ENCODE results near the gene MYO16. TPM values are rescaled to one million over a fixed set of nuclear protein-coding genes. Genes with fewer than 3 reads are reported as not detected.

The MYO16 gene
- total RNA-seq, 1 donor from 2014 or later: not detected

DNA sequence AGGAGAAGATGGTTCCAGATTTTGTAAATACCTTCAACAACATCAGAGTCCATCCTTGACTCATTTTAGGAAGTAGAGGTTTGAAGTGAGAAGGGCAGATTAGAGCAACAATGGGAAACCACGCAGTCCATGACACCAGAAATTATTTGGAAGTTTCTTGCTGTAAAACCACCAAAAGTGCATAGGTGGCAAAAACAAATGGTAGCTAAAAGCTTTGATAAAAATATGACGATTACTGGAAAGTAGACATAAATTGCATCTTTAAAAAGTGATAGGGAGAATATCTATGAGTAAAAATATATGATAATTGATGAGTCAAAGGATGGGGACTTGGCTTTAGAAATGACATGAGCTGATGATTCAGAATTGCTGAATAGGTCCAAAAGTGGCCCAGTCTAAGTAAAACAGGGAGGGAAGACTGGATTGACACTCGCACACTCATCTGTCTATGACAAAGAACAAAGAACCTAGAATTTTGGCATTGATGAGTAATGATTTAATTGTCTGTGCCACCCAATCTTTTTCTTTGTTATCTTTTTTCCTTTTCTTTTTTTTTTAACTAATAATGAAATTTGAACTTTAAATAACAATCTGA, 472.2 kb downstream of the MYO16 start:
- no peak overlapping the region for H3K4me3 Mint-ChIP-seq
- no peak overlapping the region for H3K27ac Mint-ChIP-seq
- H3K27me3 Mint-ChIP-seq (ENCODE audit: insufficient read depth): no peaks in the 10 kb centered on the region
- H3K4me1 Mint-ChIP-seq (ENCODE audit: low read depth): no peaks in the 10 kb centered on the region
- intact Hi-C loops (cut with micrococcal nuclease): no loop called here
- no peaks in the 10 kb centered on the region for H3K9me3 Mint-ChIP-seq
- no peaks in the 10 kb centered on the region for H3K36me3 Mint-ChIP-seq (ENCODE audit: low read depth)
- no peak for DNase-seq (ENCODE audit: low spot score)

- intact Hi-C loops (cut with micrococcal nuclease): no loop called here
- Mint-ChIP-seq H3K9me3 (no peaks in the 10 kb centered on the region), H3K4me3 (no peak overlapping the region), H3K27ac (no peak overlapping the region), H3K4me1 (ENCODE audit: low read depth) (no peaks in the 10 kb centered on the region), H3K36me3 (ENCODE audit: low read depth) (no peaks in the 10 kb centered on the region), H3K27me3 (ENCODE audit: insufficient read depth) (peaks cover 6% of the 10 kb centered on the region)
- DNase-seq (ENCODE audit: low spot score): no peak
These were observed 476.5 kb downstream of the MYO16 start for GRCh38 chr13:109105899-109106298.

- Mint-ChIP-seq H3K27ac (no peak overlapping the region), H3K4me1 (ENCODE audit: low read depth) (peaks cover 11% of the 10 kb centered on the region), H3K36me3 (ENCODE audit: low read depth) (no peaks in the 10 kb centered on the region), H3K9me3 (no peaks in the 10 kb centered on the region), H3K27me3 (ENCODE audit: insufficient read depth) (peaks cover 6% of the 10 kb centered on the region), H3K4me3 (no peak overlapping the region)
- intact Hi-C loops (cut with micrococcal nuclease): no loop called here
- DNase-seq (ENCODE audit: low spot score): no peak
These were observed 480.7 kb downstream of the MYO16 start for GRCh38 chr13:109110159-109110558.

DNA sequence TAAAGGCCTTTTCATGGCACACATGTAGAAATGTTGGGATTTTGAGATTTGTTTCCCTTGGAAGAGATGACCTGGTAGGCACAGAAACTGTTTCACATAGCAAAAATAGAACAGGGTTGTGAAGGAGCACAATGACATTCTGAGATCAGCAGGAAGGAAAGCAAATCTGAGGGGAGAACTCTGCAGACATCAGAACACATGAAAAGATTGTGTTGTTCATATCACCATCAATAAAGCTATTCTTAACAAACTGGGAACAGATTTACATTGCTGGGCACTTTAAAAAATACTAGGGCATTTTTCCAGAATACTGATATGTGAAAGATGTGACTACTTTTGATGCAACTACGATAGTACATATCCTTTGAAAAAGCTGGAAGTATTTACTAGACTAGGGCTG, 481.7 kb downstream of the MYO16 start:
- Mint-ChIP-seq H3K9me3 (no peaks in the 10 kb centered on the region), H3K4me3 (no peak overlapping the region), H3K36me3 (ENCODE audit: low read depth) (no peaks in the 10 kb centered on the region), H3K27me3 (ENCODE audit: insufficient read depth) (peaks cover 8% of the 10 kb centered on the region), H3K4me1 (ENCODE audit: low read depth) (peaks cover 11% of the 10 kb centered on the region), H3K27ac (no peak overlapping the region)
- intact Hi-C loops (cut with micrococcal nuclease): no loop called here
- DNase-seq (ENCODE audit: low spot score): no peak

- Mint-ChIP-seq H3K27ac (peak overlapping the region; percentile 3), H3K4me1 (ENCODE audit: low read depth) (peaks cover 11% of the 10 kb centered on the region), H3K36me3 (ENCODE audit: low read depth) (no peaks in the 10 kb centered on the region), H3K9me3 (no peaks in the 10 kb centered on the region), H3K27me3 (ENCODE audit: insufficient read depth) (peaks cover 5% of the 10 kb centered on the region), H3K4me3 (no peak overlapping the region)
- no peak for DNase-seq (ENCODE audit: low spot score)
- intact Hi-C loops (cut with micrococcal nuclease): no loop called here
These were observed 484.0 kb downstream of the MYO16 start for GRCh38 chr13:109113427-109113826.

DNA sequence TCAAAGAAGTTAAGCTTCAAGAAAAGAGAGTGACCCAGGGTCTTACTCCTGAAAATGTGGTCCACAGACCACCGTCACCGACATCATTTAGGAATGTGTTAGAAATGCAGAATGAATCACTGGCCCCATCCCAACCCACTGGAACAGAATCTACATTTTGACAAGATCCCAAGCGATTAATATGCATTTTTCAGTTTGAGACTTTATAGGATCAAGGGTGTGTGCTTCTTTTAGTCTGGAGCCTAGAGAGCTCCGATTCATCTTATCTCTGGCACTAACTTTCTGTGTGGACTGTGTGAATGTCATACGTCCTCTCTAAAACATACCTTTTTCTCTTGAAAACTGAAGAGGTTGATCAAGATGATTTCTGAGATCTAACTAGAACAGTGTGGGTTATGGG, 484.8 kb downstream of the MYO16 start:
- Mint-ChIP-seq H3K9me3 (no peaks in the 10 kb centered on the region), H3K27ac (no peak overlapping the region), H3K27me3 (ENCODE audit: insufficient read depth) (peaks cover 5% of the 10 kb centered on the region), H3K36me3 (ENCODE audit: low read depth) (no peaks in the 10 kb centered on the region), H3K4me1 (ENCODE audit: low read depth) (peaks cover 11% of the 10 kb centered on the region), H3K4me3 (no peak overlapping the region)
- no peak for DNase-seq (ENCODE audit: low spot score)
- intact Hi-C loops (cut with micrococcal nuclease): no loop called here

GRCh38 chr13:109114991-109115390, 485.6 kb downstream of the MYO16 start:
- H3K27ac Mint-ChIP-seq: no peak overlapping the region
- no peak for DNase-seq (ENCODE audit: low spot score)
- intact Hi-C loops (cut with micrococcal nuclease): no loop called here
- peaks cover 5% of the 10 kb centered on the region for H3K27me3 Mint-ChIP-seq (ENCODE audit: insufficient read depth)
- H3K4me3 Mint-ChIP-seq: no peak overlapping the region
- H3K36me3 Mint-ChIP-seq (ENCODE audit: low read depth): no peaks in the 10 kb centered on the region
- peaks cover 11% of the 10 kb centered on the region for H3K4me1 Mint-ChIP-seq (ENCODE audit: low read depth)
- no peaks in the 10 kb centered on the region for H3K9me3 Mint-ChIP-seq

- Mint-ChIP-seq H3K9me3 (no peaks in the 10 kb centered on the region), H3K27ac (no peak overlapping the region), H3K36me3 (ENCODE audit: low read depth) (no peaks in the 10 kb centered on the region), H3K4me3 (no peak overlapping the region), H3K4me1 (ENCODE audit: low read depth) (peaks cover 3% of the 10 kb centered on the region), H3K27me3 (ENCODE audit: insufficient read depth) (peaks cover 2% of the 10 kb centered on the region)
- no peak for DNase-seq (ENCODE audit: low spot score)
- intact Hi-C loops (cut with micrococcal nuclease): no loop called here
These were observed 489.1 kb downstream of the MYO16 start for GRCh38 chr13:109118521-109118920.

DNA sequence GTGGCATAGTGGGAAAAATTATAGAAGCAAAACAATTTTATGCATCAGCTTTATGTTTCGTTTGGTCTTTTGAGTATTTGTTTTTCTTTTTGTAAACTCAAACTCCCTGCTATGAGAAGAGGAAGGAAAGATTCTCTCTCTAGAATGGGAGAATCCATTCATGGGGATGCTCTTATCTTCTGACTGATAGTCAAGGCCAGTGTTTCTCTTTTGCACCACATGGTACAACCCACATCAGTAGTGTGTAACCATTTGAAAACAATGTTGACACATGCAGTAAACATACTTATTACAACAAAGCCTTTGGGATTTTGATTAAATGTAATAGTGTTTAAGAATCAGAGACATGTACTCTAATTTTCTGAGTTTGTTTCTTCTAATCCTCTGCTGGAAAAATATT, 490.5 kb downstream of the MYO16 start:
- intact Hi-C loops (cut with micrococcal nuclease): no loop called here

DNA sequence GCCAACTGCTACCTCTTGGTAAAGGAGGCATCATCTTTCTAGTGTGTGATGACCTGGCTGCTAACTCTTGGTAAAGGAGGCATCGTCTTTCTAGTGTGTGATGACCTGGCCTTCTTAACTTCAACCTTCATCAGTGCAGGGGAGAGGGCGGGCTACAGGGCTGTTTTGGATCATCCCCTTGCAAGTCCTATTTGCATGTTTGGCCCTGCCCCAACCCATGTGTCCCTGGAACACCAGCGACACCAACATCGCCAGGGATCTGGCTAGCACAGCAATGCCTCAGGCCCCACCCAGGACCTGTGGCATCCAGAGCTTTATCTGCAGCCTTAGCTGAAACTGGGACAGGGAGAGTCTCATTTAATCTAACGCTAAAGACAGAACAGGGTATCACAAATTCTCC, 492.4 kb downstream of the MYO16 start:
- H3K27ac Mint-ChIP-seq: no peak overlapping the region
- no peak for DNase-seq (ENCODE audit: low spot score)
- H3K4me3 Mint-ChIP-seq: no peak overlapping the region
- no peaks in the 10 kb centered on the region for H3K36me3 Mint-ChIP-seq (ENCODE audit: low read depth)
- intact Hi-C loops (cut with micrococcal nuclease): no loop called here
- no peaks in the 10 kb centered on the region for H3K9me3 Mint-ChIP-seq
- H3K4me1 Mint-ChIP-seq (ENCODE audit: low read depth): no peaks in the 10 kb centered on the region
- H3K27me3 Mint-ChIP-seq (ENCODE audit: insufficient read depth): no peaks in the 10 kb centered on the region

More for the DNA sequence above, 490.5 kb downstream of the MYO16 start:
- H3K27ac Mint-ChIP-seq: no peak overlapping the region
- H3K36me3 Mint-ChIP-seq (ENCODE audit: low read depth): no peaks in the 10 kb centered on the region
- peaks cover 2% of the 10 kb centered on the region for H3K27me3 Mint-ChIP-seq (ENCODE audit: insufficient read depth)
- no peaks in the 10 kb centered on the region for H3K9me3 Mint-ChIP-seq
- no peaks in the 10 kb centered on the region for H3K4me1 Mint-ChIP-seq (ENCODE audit: low read depth)
- DNase-seq (ENCODE audit: low spot score): no peak
- no peak overlapping the region for H3K4me3 Mint-ChIP-seq

DNA sequence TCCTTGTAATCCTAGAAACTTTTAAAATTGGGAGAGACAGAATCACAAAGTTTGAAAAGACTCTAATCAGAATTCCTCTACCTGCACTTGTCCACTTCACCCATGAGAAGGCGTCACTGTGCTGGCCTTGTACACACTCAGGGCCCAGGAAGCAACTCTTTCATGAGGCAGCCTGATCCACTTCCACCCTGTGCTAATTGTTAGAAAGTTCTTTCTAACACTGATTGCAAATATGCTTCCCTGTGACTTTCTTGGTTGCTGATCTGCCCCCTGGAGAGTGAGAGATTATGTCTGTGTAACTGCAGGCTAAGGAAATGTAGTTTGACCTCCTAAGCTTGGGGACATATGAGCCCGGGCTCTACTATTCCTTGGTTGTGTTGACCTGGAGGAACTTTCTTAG, 494.6 kb downstream of the MYO16 start:
- H3K4me1 Mint-ChIP-seq (ENCODE audit: low read depth): no peaks in the 10 kb centered on the region
- no peaks in the 10 kb centered on the region for H3K9me3 Mint-ChIP-seq
- H3K36me3 Mint-ChIP-seq (ENCODE audit: low read depth): no peaks in the 10 kb centered on the region
- intact Hi-C loops (cut with micrococcal nuclease): no loop called here
- no peak for DNase-seq (ENCODE audit: low spot score)
- H3K27me3 Mint-ChIP-seq (ENCODE audit: insufficient read depth): no peaks in the 10 kb centered on the region
- H3K27ac Mint-ChIP-seq: no peak overlapping the region
- no peak overlapping the region for H3K4me3 Mint-ChIP-seq

DNA sequence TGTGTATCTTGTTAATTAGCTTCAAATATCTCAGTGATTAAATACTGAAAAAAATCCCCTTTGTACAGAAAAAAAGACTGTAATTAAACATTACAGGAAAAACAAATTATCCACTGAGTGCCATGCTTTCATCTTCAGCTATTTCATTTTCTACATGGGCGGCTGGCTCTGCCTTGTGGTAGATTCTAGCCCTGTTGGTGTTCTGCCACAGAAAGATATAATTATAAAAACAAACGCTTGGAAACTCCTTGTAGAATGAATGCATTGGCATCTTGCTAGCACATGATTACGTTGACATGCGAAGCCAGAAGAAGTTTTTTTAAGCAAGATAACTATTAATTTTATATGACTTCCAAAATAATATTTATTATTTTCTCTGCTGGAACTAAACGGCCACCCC, 496.8 kb downstream of the MYO16 start:
- DNase-seq (ENCODE audit: low spot score): no peak
- Mint-ChIP-seq H3K27ac (no peak overlapping the region), H3K9me3 (no peaks in the 10 kb centered on the region), H3K4me3 (no peak overlapping the region), H3K4me1 (ENCODE audit: low read depth) (no peaks in the 10 kb centered on the region), H3K27me3 (ENCODE audit: insufficient read depth) (no peaks in the 10 kb centered on the region), H3K36me3 (ENCODE audit: low read depth) (no peaks in the 10 kb centered on the region)
- intact Hi-C loops (cut with micrococcal nuclease): no loop called here

DNA sequence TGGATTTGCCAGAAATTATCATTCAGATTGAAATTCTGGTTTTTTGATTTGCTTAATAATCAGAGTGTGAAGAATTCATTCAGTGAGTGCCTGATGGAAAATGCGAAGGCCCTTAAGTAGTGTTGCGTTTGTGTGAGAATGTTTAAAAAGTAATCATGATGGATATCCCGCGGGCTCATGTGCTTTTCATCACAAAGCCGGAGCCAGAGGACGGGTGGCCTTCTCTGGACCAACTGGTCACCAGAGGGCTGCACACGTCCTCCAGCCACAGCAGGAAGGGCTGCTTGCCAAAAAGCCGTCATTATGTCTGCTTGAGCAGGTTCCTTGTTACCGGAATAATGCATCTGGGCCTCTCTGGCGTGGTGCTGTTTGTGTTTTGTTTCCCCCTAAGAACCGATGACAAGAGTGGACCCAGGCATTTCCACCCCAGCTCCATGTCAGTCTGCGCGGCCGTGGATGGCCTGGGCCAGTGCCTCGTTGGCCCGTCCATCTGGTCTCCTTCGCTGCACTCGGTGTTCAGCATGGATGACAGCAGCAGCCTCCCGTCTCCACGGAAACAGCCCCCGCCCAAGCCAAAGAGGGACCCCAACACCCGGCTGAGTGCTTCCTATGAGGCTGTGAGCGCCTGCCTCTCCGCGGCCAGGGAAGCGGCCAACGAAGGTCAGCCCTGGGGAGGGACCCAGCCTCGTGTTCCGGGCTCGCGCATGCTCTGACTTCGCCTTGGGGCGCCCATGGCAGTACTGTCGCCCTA, 497.7 kb downstream of the MYO16 start:
- Mint-ChIP-seq H3K36me3 (ENCODE audit: low read depth) (no peaks in the 10 kb centered on the region), H3K9me3 (no peaks in the 10 kb centered on the region), H3K4me3 (no peak overlapping the region), H3K27me3 (ENCODE audit: insufficient read depth) (no peaks in the 10 kb centered on the region), H3K27ac (no peak overlapping the region), H3K4me1 (ENCODE audit: low read depth) (no peaks in the 10 kb centered on the region)
- intact Hi-C loops (cut with micrococcal nuclease): no loop called here
- no peak for DNase-seq (ENCODE audit: low spot score)

Measured in activated T-helper 1 cell treated with anti-CD3 and anti-CD28 coated beads, Interleukin-12 subunit alpha, Interleukin-12 subunit beta, Interleukin-2, Interleukin-4 antibody, amounts not matched to agents 30 ng/mL and 10 ng/mL and 1 ng/mL, durations not matched to agents 14 hours and 24 hours and 36 hours (primary cell).